HUES64 (cell line): Measurements from ENCODE around the gene PHACTR2.
"Not testable (repeated sequence)": the region's sequence is repeated elsewhere in the genome, so short reads cannot be mapped to it uniquely, and the experiment has no call there.

ENCODE experiments used
- H3K27ac ChIP-seq: 2 replicates; pipeline ENCODE4 v1.7.0; 2013; ENCODE audit warnings: low read depth, low read length, inconsistent platforms
- H3K27me3 ChIP-seq: 2 replicates; pipeline ENCODE4 v1.6.1; 2013; ENCODE audit warnings: mild to moderate bottlenecking, low read length; ENCODE audit not compliant: insufficient read depth
- H3K36me3 ChIP-seq: 2 replicates; pipeline ENCODE4 v1.6.1; 2013; ENCODE audit warnings: mild to moderate bottlenecking, low read length; ENCODE audit not compliant: insufficient read depth
- H3K4me1 ChIP-seq: 2 replicates; pipeline ENCODE4 v1.6.1; 2013; ENCODE audit warnings: mild to moderate bottlenecking, low read length, moderate library complexity; ENCODE audit not compliant: insufficient read depth
- H3K4me3 ChIP-seq: 2 replicates; pipeline ENCODE4 v1.5.1; 2013; ENCODE audit warnings: mild to moderate bottlenecking, low read length, moderate library complexity
- H3K9ac ChIP-seq: 2 replicates; pipeline ENCODE4 v1.6.1; 2013; ENCODE audit warnings: mild to moderate bottlenecking, low read depth, low read length
- H3K9me3 ChIP-seq: 2 replicates; pipeline ENCODE4 v1.6.1; 2013; ENCODE audit warnings: low read depth, low read length; ENCODE audit not compliant: insufficient read depth
- WGBS: fragments of 150-250, 120-280 bp; methylation state at CpG from one replicate; pipeline ENCODE4 v1.1.7; 2013; ENCODE audit warnings: missing lambda C conversion rate; 5-methylcytosine and 5-hydroxymethylcytosine counted together

The PHACTR2 gene

DNA sequence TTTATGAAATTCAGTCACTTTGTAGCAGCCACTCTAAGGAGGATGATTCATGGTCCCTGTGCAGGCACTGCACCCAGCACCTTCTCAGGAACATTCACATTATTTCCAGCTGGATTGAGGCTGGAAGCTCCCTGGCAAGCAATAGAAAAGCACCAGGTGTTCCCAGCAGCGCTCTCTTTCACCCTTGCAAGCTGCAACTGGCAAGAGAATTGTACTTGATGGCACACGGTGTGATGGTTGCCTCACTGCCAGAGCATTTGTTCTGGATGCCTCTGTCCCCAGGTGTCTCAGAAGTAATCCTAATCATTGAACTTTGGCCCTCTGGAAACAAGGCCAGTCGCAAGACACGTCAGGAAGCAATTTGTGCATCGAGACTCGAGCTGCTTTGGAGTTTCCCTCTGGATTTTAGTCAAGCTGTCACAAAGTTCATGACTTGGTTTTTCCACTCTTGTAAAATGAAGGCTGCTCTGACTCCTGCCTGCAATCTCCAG, 24.9 kb upstream of the PHACTR2 start:
- H3K9me3 ChIP-seq, result peaks cover 8% of the 10 kb centered on the region
- 83% methylated on average over 6 of the region's 6 CpGs for WGBS

DNA sequence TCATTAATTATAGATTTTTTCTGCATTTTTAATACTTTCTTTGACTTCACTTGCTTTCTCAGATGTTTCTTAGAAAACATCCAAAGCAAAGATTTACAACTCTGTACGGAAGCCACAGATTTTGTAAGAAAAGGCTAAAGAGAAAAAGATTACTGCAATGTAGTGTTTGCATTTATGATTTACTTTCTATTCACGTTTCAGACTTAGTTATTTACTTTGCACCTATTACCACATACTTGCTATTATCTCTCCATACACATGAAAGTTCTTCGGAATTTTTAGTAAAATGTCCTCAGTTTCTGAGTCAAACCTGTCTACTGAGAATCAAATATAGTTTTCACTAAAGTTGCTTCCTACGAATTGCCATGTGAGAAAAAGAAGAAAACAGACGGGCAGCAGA, 22.2 kb upstream of the PHACTR2 start:
- H3K9me3 ChIP-seq, result peaks cover 24% of the 10 kb centered on the region
- H3K27me3 ChIP-seq, result no peaks in the 10 kb centered on the region
- no peak overlapping the region for H3K9ac ChIP-seq
- H3K27ac ChIP-seq, result no peak overlapping the region
- no peaks in the 10 kb centered on the region for H3K36me3 ChIP-seq
- peaks cover 6% of the 10 kb centered on the region for H3K4me1 ChIP-seq
- H3K4me3 ChIP-seq, result no peak overlapping the region
- 98% methylated on average over 4 of the region's 5 CpGs for WGBS

More for the DNA sequence above, 24.9 kb upstream of the PHACTR2 start:
- Histone ChIP-seq H3K36me3 (no peaks in the 10 kb centered on the region), H3K27ac (no peak overlapping the region), H3K9ac (no peak overlapping the region), H3K4me3 (no peak overlapping the region), H3K27me3 (no peaks in the 10 kb centered on the region), H3K4me1 (peaks cover 6% of the 10 kb centered on the region)

DNA sequence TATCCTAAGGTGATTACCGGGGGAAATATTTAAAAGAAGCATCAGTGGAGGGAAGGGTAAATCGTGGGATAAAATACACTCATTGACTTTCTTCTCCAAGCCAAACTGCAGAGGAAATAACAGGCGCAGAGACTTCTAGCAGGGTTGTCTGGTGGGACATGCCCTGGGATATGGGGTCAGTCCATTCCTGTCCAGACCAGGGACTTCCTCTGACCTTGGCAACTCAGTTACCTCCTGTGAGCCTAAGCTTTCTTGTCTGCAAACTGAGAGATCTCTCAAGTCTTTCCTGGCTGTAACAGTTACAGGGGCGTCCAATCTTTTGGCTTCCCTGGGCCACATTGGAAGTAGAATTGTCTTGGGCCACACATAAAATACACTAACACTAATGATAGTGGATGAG, 21.7 kb upstream of the PHACTR2 start:
- Histone ChIP-seq H3K4me3 (no peak overlapping the region), H3K27me3 (no peaks in the 10 kb centered on the region), H3K27ac (no peak overlapping the region), H3K36me3 (no peaks in the 10 kb centered on the region), H3K9me3 (peaks cover 29% of the 10 kb centered on the region), H3K4me1 (peaks cover 6% of the 10 kb centered on the region), H3K9ac (no peak overlapping the region)
- WGBS, result 94% methylated on average over 4 of the region's 4 CpGs

DNA sequence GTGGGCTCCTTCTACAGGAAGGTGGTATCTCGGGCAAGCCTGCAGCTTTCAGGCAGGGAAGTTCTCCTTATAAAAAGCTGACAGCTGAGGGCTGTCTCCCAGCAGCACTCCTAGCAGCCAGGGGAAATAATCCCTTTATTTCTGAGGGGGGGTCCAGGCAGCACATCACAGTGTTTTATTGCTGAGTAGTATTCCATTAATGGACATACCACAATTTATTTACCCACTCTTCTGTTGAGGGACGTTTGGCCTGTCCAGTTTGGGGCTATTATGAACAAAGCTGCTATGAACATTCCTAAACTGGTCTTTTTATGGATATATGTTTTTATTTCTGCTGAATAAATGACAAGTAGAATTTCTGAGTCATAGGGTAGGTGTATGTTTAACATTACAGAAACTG, 20.0 kb upstream of the PHACTR2 start:
- peaks cover 3% of the 10 kb centered on the region for H3K4me1 ChIP-seq
- H3K36me3 ChIP-seq, result no peaks in the 10 kb centered on the region
- no peak overlapping the region for H3K27ac ChIP-seq
- no peak overlapping the region for H3K4me3 ChIP-seq
- H3K27me3 ChIP-seq, result no peaks in the 10 kb centered on the region
- WGBS, result 91% methylated on average over 2 of the region's 2 CpGs
- peaks cover 29% of the 10 kb centered on the region for H3K9me3 ChIP-seq
- no peak overlapping the region for H3K9ac ChIP-seq

DNA sequence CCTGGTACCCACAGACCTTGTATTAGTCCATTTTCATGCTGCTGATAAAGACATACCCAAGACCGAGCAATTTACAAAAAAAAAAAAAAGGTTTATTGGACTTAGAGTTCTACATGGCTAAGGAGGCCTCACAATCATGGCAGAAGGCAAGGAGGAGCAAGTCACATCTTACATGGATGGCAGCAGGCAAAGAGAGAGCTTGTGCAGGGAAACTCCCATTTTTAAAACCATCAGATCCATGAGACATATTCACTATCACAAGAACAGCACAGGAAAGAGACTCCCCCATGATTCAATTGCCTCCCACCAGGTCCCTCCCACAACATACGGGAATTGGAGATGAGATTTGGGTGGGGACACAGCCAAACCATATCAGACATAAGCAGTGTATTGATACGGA, 17.6 kb upstream of the PHACTR2 start:
- 100% methylated on average over 3 of the region's 3 CpGs for WGBS
- not testable (repeated sequence) for H3K9ac ChIP-seq, H3K36me3 ChIP-seq, H3K27ac ChIP-seq, H3K4me3 ChIP-seq, H3K27me3 ChIP-seq, H3K4me1 ChIP-seq
- H3K9me3 ChIP-seq, result peaks cover 29% of the 10 kb centered on the region

DNA sequence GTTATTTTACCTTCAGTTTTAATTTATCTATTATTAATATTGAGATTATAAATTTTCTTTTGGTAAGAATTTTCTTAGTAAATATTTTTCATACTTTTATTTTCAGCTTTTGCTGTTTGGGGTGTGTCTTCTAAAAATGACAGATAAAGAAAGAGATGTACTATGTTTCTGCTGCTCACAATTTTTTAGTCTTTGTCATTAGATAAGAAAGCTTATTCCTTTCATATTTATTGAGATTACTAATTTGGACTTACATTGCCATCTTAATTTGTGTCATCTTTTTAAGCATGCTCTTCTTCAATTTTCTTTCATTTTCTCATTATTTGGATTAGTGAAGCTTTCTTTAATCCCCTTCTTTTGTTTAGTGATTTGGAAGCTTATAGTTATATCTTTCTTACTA, 13.6 kb upstream of the PHACTR2 start:
- H3K27me3 ChIP-seq, result no peaks in the 10 kb centered on the region
- no peaks in the 10 kb centered on the region for H3K36me3 ChIP-seq
- no peak overlapping the region for H3K4me3 ChIP-seq
- H3K4me1 ChIP-seq, result no peaks in the 10 kb centered on the region
- no peak overlapping the region for H3K27ac ChIP-seq
- H3K9me3 ChIP-seq, result peaks cover 14% of the 10 kb centered on the region; the same call in 1 of the 2 replicates
- no peak overlapping the region for H3K9ac ChIP-seq

DNA sequence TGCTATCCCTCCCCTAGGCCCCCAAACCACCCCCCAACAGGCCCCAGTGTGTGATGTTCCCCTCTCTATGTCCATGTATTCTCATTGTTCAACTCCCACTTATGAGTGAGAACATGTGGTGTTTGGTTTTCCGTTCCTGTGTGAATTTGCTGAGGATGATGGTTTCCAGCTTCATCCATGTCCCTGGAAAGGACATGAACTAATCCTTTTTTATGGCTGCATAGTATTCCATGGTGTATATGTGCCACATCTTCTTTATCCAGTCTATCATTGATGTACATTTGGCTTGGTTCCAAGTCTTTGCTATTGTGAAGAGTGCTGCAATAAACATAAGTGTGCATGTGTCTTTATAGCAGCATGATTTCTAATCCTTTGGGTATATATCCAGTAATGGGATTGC, 11.8 kb upstream of the PHACTR2 start:
- H3K36me3 ChIP-seq, H3K9ac ChIP-seq, H3K9me3 ChIP-seq, H3K4me3 ChIP-seq, H3K4me1 ChIP-seq, H3K27ac ChIP-seq, H3K27me3 ChIP-seq: not testable (repeated sequence)
- 92% methylated on average over 1 of the region's 1 CpG for WGBS

DNA sequence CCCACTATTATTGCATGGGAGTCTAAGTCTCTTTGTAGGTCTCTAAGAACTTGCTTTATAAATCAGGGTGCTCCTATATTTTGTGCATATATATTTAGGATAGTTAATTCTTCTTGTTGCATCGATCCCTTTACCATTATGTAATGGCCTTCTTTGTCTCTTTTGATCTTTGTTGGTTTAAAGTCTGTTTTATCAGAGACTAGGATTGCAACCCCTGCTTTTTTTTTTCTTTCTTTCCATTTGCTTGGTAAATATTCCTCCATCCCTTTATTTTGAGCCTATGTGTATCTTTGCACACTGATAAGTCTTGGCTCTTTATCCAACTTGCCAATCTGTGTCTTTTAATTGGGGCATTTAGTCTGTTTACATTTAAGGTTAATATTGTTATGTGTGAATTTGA, 8.3 kb upstream of the PHACTR2 start:
- H3K27ac ChIP-seq, H3K9ac ChIP-seq, H3K27me3 ChIP-seq, H3K9me3 ChIP-seq, H3K36me3 ChIP-seq, H3K4me3 ChIP-seq: not testable (repeated sequence)
- WGBS, result no CpG with 5 or more reads among the region's 1 CpG
- H3K4me1 ChIP-seq, result peaks cover 17% of the 10 kb centered on the region

DNA sequence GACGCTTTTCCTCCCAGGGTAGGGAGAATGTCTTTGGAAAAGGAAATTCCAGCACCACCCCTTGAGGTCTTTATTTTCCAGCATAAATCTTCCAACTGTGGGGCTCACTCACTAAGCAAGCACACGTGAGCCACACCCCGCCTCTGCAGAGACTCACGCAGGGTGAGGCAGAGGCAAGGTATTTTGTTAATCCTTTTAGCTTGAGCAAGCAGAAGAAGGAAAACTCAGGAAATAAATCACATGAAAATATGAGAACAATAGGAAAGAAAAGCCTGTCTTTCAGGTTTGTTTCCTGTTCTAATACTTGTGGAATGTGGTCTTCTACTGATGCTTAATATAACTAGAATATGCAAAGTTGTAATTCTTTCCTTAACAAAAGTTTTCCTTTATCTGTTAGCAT, 4.1 kb upstream of the PHACTR2 start:
- peaks cover 48% of the 10 kb centered on the region for H3K4me1 ChIP-seq
- H3K9ac ChIP-seq, result peak overlapping the region; percentile 46; the same call in 1 of the 2 replicates
- H3K36me3 ChIP-seq, result no peaks in the 10 kb centered on the region
- H3K9me3 ChIP-seq, result no peaks in the 10 kb centered on the region
- no peaks in the 10 kb centered on the region for H3K27me3 ChIP-seq
- peak overlapping the region; percentile 86 for H3K27ac ChIP-seq
- WGBS, result 10% methylated on average over 4 of the region's 4 CpGs
- peak overlapping the region; percentile 5; the same call in 1 of the 2 replicates for H3K4me3 ChIP-seq

DNA sequence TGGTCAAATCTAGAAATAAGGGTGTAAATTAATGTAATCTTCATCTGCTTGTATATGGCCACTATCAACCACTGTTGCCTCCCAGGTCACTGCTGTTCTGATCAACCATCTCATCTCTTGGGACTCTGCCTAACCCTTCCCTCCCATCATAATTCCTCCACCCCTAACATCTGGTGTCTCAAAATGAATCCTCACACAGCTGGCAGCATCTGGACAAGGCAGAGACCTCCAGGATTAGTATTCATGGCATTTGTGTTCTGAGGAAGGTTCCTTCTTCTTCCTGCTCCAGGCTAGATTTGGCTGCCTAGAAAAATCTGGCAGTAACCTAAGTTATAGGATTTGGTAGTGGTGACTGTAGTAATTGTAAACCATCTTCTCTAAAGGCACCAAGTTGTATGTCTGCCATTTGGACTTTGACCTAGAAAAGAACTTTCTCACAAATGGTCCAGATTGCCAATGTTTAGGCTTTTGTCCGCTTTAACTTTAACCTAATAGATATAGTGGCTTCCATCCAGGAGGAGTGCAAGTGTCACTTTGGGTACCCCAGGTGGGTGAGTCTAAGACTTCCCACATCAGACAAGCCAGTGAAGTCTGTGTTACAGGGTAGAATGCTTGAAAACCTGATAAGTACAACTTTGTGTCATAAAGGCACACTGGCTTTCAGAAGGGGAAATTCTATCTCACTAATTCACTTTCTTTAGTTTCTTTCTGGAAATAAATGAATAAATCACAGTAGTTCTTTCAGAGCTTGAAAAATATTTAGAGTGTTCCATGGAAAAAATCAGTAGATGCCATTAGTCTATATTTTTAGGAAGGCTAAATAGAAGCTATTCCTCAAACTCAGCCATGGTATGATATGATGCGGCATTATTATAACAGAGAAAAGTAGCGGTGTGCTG, 3.0 kb upstream of the PHACTR2 start:
- H3K9me3 ChIP-seq, result no peaks in the 10 kb centered on the region
- H3K9ac ChIP-seq, result no peak overlapping the region; the same call in 1 of the 2 replicates
- peak overlapping the region; percentile 86 for H3K27ac ChIP-seq
- H3K27me3 ChIP-seq, result no peaks in the 10 kb centered on the region
- H3K4me3 ChIP-seq, result no peak overlapping the region
- peaks cover 55% of the 10 kb centered on the region for H3K4me1 ChIP-seq
- H3K36me3 ChIP-seq, result no peaks in the 10 kb centered on the region
- WGBS, result 82% methylated on average over 3 of the region's 3 CpGs

DNA sequence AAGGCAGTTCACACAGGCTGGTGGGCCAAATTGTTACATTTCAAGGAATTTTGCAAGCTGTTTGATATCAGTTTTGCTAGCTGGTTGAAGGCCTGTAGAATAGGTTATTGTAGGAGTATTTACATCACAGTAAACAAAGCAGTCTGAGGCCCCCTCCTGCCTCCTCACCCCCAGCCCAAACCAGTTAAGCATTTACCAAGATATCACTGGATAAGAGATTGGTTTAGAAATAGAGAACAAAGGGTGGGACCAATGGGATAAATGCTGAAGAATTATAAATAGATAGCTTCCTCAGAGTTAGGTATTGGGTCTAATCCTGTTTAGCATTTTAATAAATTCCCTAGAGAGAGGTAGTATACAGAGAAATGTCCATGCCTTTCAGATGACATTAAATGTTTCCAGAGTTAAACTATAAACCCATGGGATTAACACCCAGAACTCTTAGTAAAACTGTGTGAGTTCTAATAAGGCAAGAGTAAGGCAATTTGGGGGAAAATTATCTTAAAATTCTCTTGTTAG, 2.3 kb upstream of the PHACTR2 start:
- Histone ChIP-seq H3K4me1 (peaks cover 62% of the 10 kb centered on the region), H3K27ac (peak overlapping the region; percentile 86; the same call in 1 of the 2 replicates), H3K9ac (no peak overlapping the region), H3K4me3 (no peak overlapping the region; the same call in 1 of the 2 replicates), H3K9me3 (no peaks in the 10 kb centered on the region), H3K36me3 (no peaks in the 10 kb centered on the region), H3K27me3 (no peaks in the 10 kb centered on the region)
